HG02759 (cell line): ENCODE results near the gene UAP1L1.
"Not testable (repeated sequence)": the region's sequence is repeated elsewhere in the genome, so short reads cannot be mapped to it uniquely, and the experiment has no call there.

Experiments
- ATAC-seq: cut with Tn5 transposase; IDR thresholded peaks from one replicate; pipeline ENCODE4 v1.9.1; 2021; ENCODE audit warnings: mild to moderate bottlenecking, moderate library complexity; ENCODE audit not compliant: unreplicated experiment

The UAP1L1 gene

GRCh38 chr9:137111788-137112563 is 34.7 kb downstream of the UAP1L1 start:
- ATAC-seq = no peak

DNA sequence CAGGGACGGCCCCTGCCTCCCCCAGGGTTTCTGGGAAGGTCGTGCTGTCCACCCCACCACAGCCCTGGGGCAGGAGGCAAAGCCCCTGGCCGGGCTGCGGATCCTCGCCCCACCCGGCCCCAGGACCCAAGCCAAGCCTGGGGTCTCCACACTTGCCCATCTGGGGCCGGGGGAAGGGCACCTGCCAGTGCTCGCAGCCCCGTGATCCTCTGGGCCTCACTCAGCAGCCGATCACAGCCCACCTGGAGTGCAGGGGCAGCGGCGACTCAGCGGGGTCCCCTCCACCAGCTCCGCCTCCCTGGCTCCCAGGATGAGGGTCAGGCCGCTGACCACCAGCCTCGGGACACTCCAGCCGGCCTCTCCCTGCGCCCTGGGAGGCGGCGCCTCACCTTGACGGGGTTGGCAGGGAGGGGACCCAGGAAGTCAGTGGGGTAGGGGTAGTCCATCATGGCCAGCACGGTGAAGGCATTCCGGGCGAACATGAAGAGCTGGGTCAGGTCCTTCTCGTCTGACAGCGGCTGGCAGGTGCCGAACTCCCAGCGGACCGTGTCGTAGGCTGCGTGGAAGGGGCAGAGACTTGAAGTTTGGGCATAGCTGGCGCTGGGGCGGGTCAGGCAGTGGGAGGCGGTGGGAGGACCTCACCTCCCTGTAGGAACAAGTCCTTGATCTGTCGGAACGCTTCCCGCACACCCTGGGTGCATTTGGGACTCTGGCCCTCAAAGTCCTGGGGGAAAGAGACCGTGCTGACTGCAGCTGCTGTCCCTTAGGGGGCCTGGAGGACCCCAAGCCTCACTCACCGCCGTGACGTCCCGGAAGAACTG is 35.5 kb downstream of the UAP1L1 start:
- no peak for ATAC-seq

- ATAC-seq = no peak
These were observed 36.3 kb downstream of the UAP1L1 start for GRCh38 chr9:137113385-137114159.

- ATAC-seq = peak; percentile 6
These were observed 36.9 kb downstream of the UAP1L1 start for GRCh38 chr9:137114220-137114612.

DNA sequence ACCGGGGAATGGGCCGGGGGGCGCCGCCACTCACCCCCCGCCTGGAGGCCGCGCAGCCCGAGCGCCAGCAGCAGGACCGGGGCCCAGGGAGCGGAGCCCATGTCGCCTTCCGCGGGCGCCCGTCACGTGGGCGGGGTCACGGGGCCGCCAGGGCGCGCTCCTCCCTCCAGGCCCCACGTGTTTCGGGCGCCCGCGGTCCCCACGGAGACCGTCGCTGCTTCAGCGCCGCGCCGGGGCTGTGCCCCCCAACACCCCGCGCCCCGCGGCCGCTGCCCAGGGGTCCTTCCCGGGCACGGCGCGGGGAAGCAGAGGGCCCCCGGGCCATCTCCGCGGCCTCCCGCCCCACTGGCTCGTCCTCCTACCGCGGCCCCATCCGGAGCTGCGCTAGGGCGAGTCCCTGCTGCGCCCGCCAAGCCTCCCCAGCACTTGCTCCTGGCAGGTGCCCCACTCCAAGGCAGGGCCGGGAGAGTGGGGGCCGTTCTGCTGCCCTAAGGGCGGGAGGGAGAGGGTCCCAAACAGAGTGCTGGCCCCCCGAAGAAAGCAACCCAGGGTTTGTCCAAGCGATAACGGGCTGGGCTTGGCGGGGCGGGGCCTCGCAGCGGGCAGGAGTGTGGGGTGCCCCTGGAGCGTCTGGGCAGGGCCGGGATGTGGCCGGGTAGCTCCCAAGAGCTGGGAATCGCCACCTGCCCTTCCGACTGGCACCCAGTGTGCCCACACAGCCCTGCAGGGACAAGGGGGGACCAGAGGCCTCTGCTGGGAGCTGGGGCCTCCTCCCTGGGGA is 37.5 kb downstream of the UAP1L1 start, which contains the start of gene DPP7:
Gene DPP7, minus strand, starts transcription at position 121 of the 781 bp plus-strand sequence. Its CDS starts 20 bp downstream, at position 101.
- ATAC-seq = peak; percentile 88

GRCh38 chr9:137115394-137116026 is 38.2 kb downstream of the UAP1L1 start:
- ATAC-seq = no peak

GRCh38 chr9:137116027-137116507 is 38.8 kb downstream of the UAP1L1 start:
- ATAC-seq = no peak

GRCh38 chr9:137116728-137117127 is 39.4 kb downstream of the UAP1L1 start:
- ATAC-seq = no peak

DNA sequence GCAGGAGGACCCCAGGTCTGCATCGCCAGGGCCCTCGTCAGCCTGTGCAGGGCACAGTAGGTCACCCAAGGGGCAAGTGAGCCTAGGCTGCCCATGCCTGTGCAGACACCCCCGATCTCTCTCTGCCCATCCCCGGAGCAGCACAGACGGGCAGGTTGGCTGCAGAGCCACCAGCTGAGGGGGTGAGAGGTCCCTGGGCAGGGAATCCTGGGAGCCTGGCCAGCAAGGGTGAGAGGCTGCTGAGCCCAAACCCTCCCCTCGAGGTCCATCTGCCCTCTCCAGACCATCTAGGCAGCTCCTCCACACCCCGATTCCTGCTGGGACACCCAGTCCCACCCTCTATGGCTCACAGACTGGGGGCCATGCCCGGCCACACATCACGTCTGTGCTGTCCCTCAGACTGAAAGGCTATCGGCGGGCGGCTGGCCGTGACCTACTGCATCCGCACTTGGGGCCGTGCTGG is 40.0 kb downstream of the UAP1L1 start:
- ATAC-seq = no peak

DNA sequence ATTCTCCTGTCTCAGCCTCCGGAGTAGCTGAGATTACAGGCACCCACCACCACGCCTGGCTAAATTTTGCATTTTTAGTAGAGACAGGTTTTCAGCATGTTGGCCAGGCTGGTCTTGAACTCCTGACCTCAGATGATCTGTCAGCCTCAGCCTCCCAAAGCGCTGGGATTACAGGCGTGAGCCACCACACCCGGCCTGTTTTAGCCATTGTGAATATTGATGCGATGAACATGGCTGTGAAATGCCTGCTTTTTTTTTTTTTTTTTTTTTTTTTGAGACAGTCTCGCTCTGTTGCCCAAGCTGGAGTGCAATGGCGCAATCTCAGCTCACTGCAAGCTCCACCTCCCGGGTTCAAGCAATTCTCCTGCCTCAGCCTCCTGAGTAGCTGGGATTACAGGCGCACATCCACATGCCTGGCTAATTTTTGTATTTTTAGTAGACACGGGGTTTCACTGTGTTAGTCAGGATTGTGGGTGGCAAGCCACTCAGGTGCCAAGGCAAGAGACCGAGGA is 40.8 kb downstream of the UAP1L1 start:
- not testable (repeated sequence) for ATAC-seq

DNA sequence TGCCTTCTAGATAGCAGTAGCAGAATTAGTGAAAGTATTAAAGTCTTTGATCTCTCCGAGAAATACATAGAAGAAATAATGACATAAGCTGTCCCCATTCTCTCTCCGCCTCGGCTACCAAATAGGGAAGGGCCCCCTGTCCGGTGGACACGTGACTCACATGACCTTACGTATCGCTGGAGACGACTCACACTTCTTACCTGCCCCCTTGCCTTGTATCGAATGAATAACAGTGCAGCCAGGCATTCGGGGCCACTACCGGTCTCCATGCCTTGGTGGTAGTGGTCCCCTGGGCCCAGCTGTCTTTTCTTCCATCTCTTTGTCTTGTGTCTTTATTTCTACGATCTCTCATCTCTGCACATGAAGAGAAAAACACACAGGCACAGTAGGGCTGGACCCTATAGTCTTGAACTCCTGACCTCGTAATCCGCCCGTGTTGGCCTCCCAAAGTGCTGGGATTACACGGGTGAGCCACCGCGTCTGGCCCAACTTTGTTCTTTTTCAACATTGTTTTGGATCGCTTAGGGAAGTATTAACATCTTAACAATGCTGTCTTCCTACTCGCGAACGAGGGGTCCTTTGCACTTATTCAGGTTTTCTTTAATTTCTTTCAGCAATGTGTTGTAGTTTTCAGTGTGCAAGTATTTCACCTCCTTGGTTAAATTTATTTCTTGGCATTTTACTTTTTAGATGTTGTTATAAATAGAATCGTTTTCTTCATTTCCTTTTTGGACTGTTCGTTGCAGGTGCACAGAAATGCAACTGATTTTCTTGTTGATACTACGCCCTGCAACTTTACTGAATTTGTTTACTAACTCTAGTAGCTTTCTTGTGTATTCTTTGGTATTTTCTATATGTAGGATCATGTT is 44.8 kb downstream of the UAP1L1 start:
- not testable (repeated sequence) for ATAC-seq

- ATAC-seq = not testable (repeated sequence)
These were observed 45.6 kb downstream of the UAP1L1 start for GRCh38 chr9:137122796-137123467.

DNA sequence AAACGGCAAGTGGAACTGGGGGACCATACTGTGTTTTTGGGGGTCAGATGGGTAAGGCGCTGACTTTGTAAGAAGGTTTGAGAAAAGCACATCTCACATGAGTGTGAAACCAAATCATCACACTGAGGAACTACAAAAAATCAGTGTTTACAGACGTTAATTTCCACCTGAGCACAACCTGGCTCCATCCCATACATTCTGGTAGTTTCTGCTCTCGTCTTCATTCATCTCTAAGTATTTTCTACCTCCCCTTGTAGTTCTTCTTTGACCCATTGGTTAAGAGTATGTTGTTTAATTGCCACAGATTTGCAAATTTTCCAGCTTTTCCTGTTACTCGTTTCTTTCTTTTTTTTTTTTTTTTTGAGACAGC is 46.1 kb downstream of the UAP1L1 start:
- ATAC-seq = no peak

DNA sequence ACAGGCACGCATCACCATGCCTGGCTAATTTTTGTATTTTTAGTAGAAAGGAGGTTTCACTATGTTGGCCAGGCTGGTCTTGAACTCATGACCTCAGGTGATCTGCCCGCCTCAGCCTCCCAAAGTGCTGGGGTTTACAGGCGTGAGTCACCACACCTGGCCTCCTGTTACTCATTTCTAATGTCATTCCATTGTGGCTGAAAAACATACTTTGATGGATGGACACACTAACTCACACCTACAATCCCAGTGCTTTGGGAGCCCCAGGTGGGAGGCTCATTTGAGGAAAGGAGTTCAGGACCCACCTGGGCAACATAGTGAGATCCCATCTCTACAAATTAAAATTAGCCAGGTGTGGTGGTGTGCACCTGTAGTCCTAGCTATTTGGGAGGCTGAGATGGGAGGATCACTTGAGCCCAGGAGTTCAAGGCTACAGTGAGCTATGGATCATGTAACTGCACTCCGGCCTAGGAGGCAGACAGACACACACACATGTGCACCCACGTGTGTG is 46.7 kb downstream of the UAP1L1 start:
- not testable (repeated sequence) for ATAC-seq

- ATAC-seq = no peak
These were observed 49.5 kb downstream of the UAP1L1 start for GRCh38 chr9:137126786-137127185.

GRCh38 chr9:137127301-137128157 is 50.2 kb downstream of the UAP1L1 start:
- ATAC-seq = no peak
